PC-3 (cell line): Measurements from ENCODE around the gene GGT5.
"Not testable (repeated sequence)": the region's sequence is repeated elsewhere in the genome, so short reads cannot be mapped to it uniquely, and the experiment has no call there.

Experiments used
- EZH2phosphoT487 ChIP-seq: fragments of 300-600 bp; sonication (generic); IDR thresholded peaks from 2 replicates; pipeline ENCODE4 v1.6.1; 2018; ENCODE audit warnings: mild to moderate bottlenecking, antibody characterized with exemption, low read length, borderline replicate concordance
- TF ChIP-seq, protein P1 (sequence below): fragments of 300-600 bp; sonication (generic); conservative IDR thresholded peaks from 2 replicates; pipeline ENCODE4 v1.5.1; 2017; ENCODE audit warnings: antibody characterized with exemption, low read depth, mild to moderate bottlenecking, low read length

DNA sequence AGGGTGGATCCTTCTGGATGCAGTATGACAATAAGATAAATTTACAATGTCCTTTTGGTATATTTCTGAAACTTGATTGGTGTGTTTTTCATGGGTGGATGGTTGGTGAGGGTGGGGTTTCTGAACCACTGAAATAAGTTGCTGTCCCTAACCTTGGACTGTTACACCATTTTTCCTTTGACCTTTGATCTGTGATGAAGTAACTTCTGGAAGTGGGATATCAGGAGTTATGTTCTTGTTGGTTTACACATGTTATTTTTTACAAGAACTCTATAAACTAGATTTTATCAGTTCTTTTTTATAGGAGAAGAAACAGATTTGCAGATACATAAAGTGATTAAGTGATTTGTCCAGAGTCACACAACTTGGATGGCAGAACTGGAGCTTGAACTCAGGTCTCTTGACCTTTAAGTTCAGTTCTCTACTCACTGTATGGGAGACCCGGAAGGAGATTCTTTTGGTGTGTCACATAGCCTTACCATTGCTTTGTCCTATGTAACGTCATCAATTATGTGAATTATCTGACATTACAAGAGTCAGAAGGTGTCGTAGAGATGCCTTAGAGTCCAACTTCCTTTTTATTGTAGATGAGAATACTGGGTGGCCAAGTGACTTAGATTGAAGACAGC, 47.4 kb upstream of the GGT5 start:
- TF ChIP-seq, protein P1, sequence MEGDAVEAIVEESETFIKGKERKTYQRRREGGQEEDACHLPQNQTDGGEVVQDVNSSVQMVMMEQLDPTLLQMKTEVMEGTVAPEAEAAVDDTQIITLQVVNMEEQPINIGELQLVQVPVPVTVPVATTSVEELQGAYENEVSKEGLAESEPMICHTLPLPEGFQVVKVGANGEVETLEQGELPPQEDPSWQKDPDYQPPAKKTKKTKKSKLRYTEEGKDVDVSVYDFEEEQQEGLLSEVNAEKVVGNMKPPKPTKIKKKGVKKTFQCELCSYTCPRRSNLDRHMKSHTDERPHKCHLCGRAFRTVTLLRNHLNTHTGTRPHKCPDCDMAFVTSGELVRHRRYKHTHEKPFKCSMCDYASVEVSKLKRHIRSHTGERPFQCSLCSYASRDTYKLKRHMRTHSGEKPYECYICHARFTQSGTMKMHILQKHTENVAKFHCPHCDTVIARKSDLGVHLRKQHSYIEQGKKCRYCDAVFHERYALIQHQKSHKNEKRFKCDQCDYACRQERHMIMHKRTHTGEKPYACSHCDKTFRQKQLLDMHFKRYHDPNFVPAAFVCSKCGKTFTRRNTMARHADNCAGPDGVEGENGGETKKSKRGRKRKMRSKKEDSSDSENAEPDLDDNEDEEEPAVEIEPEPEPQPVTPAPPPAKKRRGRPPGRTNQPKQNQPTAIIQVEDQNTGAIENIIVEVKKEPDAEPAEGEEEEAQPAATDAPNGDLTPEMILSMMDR: not testable (repeated sequence)
- not testable (repeated sequence) for TF ChIP-seq EZH2phosphoT487
